AG08396 (cell line): ENCODE measurements around the gene MRPS2.
"Not testable (repeated sequence)": the region's sequence is repeated elsewhere in the genome, so short reads cannot be mapped to it uniquely, and the experiment has no call there.

Experiments used
- DNase-seq: peaks from one replicate; pipeline ENCODE4 v3.0.0; 2012; ENCODE audit warnings: low spot score, mixed read lengths

MRPS2 gene

GRCh38 chr9:135501261-135502167 lies 1.0 kb downstream of the MRPS2 start:
- peak; percentile 91 for DNase-seq

GRCh38 chr9:135502168-135502872 lies 1.8 kb downstream of the MRPS2 start:
- no peak for DNase-seq

GRCh38 chr9:135502873-135503321 lies 2.4 kb downstream of the MRPS2 start:
- DNase-seq, result no peak

GRCh38 chr9:135503371-135504261 lies 3.1 kb downstream of the MRPS2 start:
- no peak for DNase-seq

GRCh38 chr9:135504262-135505243 lies 4.1 kb downstream of the MRPS2 start:
- peak; percentile 86 for DNase-seq

- DNase-seq, result no peak
Measured at GRCh38 chr9:135505406-135506187, 5.1 kb downstream of the MRPS2 start.

- no peak for DNase-seq
Measured at GRCh38 chr9:135506327-135507103, 6.0 kb downstream of the MRPS2 start.

GRCh38 chr9:135507104-135508035 lies 6.9 kb downstream of the MRPS2 start:
- DNase-seq, result no peak

GRCh38 chr9:135508211-135508820 lies 7.8 kb downstream of the MRPS2 start:
- no peak for DNase-seq

GRCh38 chr9:135509458-135509857 lies 9.0 kb downstream of the MRPS2 start:
- DNase-seq, result no peak

GRCh38 chr9:135512241-135512603 lies 11.7 kb downstream of the MRPS2 start:
- no peak for DNase-seq

- no peak for DNase-seq
Measured at GRCh38 chr9:135512904-135513303, 12.4 kb downstream of the MRPS2 start.

- DNase-seq, result no peak
Measured at GRCh38 chr9:135513351-135513846, 12.9 kb downstream of the MRPS2 start.

GRCh38 chr9:135513906-135514305 lies 13.4 kb downstream of the MRPS2 start:
- not testable (repeated sequence) for DNase-seq

GRCh38 chr9:135514342-135515082 lies 14.0 kb downstream of the MRPS2 start:
- no peak for DNase-seq

GRCh38 chr9:135515083-135515951 lies 14.8 kb downstream of the MRPS2 start:
- DNase-seq, result no peak
